NCI-H1092 treated with DMSO at 0.1 percent for 48 hours (cell line): Measurements from ENCODE around the gene FILIP1L.

ENCODE experiments used
- DNase-seq: peaks from one replicate; lab custom pipeline; 2025; lab: John Stamatoyannopoulos, UW

The FILIP1L gene

GRCh38 chr3:99974989-99975388 lies 139.3 kb downstream of the FILIP1L start:
- DNase-seq = no peak

GRCh38 chr3:99972380-99973104 lies 141.8 kb downstream of the FILIP1L start:
- peak; percentile 21 for DNase-seq

- DNase-seq = no peak
Measured at GRCh38 chr3:99971761-99972160, 142.5 kb downstream of the FILIP1L start.

- no peak for DNase-seq
Measured at GRCh38 chr3:99970198-99970597, 144.1 kb downstream of the FILIP1L start.

GRCh38 chr3:99969136-99969535 lies 145.2 kb downstream of the FILIP1L start:
- DNase-seq = no peak

- no peak for DNase-seq
Measured at GRCh38 chr3:99967796-99968195, 146.5 kb downstream of the FILIP1L start.

- DNase-seq = no peak
Measured at GRCh38 chr3:99966662-99967416, 147.5 kb downstream of the FILIP1L start.

- DNase-seq = no peak
Measured at GRCh38 chr3:99965681-99966408, 148.5 kb downstream of the FILIP1L start.

- no peak for DNase-seq
Measured at GRCh38 chr3:99965077-99965476, 149.2 kb downstream of the FILIP1L start.

- no peak for DNase-seq
Measured at GRCh38 chr3:99962703-99963102, 151.6 kb downstream of the FILIP1L start.

- no peak for DNase-seq
Measured at GRCh38 chr3:99961756-99962515, 152.4 kb downstream of the FILIP1L start.

- DNase-seq = no peak
Measured at GRCh38 chr3:99960941-99961340, 153.4 kb downstream of the FILIP1L start.

- no peak for DNase-seq
Measured at GRCh38 chr3:99960123-99960878, 154.0 kb downstream of the FILIP1L start.

- DNase-seq = no peak
Measured at GRCh38 chr3:99958222-99958912, 155.9 kb downstream of the FILIP1L start.

GRCh38 chr3:99957151-99957796 lies 157.0 kb downstream of the FILIP1L start:
- no peak for DNase-seq

- no peak for DNase-seq
Measured at GRCh38 chr3:99955773-99956562, 158.3 kb downstream of the FILIP1L start.

GRCh38 chr3:99954914-99955644 lies 159.2 kb downstream of the FILIP1L start:
- no peak for DNase-seq

GRCh38 chr3:99953596-99953995 lies 160.7 kb downstream of the FILIP1L start:
- no peak for DNase-seq

GRCh38 chr3:99952306-99952705 lies 162.0 kb downstream of the FILIP1L start:
- no peak for DNase-seq
